ENCODE measurements around the gene RRP36. TPM values are rescaled to one million over a fixed set of nuclear protein-coding genes. Genes with fewer than 3 reads are reported as not detected.
"Not testable (repeated sequence)": the region's sequence is repeated elsewhere in the genome, so short reads cannot be mapped to it uniquely, and the experiment has no call there.

RRP36 gene
- total RNA-seq, 2 donors from 2014 or later: 29.0 to 40.6 TPM

DNA sequence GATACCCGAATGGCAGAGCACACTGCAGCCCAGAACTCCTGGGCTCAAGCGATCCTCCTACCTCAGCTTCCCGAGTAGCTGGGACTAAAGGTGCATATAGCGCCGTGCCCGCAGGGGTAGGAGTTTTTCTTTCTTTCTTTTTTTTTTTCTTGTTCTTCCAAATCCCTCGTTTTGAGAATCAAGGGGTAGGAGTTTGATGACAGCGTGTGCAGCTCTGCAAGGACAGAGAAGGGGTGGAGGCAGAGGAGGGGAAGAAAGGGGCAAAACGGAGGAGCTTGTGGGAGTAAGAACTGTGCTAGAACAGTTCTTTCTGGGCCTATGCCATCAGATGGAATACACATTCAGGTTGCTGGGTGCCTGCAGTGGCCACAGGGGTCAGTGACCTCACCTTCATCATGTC, 15.3 kb downstream of the RRP36 start:
- no peaks in the 10 kb centered on the region for H3K9me3 ChIP-seq
- H3K27me3 ChIP-seq: no peaks in the 10 kb centered on the region
- H3K36me3 ChIP-seq: peaks cover 37% of the 10 kb centered on the region
- TF ChIP-seq, protein P1, sequence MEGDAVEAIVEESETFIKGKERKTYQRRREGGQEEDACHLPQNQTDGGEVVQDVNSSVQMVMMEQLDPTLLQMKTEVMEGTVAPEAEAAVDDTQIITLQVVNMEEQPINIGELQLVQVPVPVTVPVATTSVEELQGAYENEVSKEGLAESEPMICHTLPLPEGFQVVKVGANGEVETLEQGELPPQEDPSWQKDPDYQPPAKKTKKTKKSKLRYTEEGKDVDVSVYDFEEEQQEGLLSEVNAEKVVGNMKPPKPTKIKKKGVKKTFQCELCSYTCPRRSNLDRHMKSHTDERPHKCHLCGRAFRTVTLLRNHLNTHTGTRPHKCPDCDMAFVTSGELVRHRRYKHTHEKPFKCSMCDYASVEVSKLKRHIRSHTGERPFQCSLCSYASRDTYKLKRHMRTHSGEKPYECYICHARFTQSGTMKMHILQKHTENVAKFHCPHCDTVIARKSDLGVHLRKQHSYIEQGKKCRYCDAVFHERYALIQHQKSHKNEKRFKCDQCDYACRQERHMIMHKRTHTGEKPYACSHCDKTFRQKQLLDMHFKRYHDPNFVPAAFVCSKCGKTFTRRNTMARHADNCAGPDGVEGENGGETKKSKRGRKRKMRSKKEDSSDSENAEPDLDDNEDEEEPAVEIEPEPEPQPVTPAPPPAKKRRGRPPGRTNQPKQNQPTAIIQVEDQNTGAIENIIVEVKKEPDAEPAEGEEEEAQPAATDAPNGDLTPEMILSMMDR (IDR thresholded peaks at IDR 0.05): no peak
- H3K27ac ChIP-seq: no peak overlapping the region
- H3K4me1 ChIP-seq: peaks cover 0 to 17% of the 10 kb centered on the region in 2 donors
- H3K4me3 ChIP-seq: no peak overlapping the region
- DNase-seq (ENCODE audit: low spot score): no peak

DNA sequence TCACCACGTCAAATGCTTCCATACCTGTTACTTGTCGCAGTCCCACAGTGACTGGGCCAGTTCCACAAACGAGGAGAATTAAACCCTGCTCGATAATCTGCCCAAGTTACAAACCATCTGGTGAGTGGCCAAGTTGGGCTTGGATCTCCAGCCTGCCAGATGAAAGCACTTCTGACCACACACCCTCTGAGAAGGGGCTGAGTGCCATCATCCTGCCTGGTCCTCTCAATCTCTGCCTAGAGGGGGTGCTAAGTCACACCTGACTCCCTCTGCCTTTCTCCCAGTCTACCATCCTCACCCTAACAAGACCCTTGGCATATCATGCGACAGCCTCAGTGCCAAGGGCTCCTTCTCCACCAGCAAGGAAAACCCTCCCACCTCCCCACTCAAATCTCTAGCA, 15.8 kb downstream of the RRP36 start:
- Histone ChIP-seq H3K4me1 (peaks cover 0 to 17% of the 10 kb centered on the region in 2 donors), H3K9me3 (no peaks in the 10 kb centered on the region), H3K36me3 (peaks cover 37% of the 10 kb centered on the region), H3K27me3 (no peaks in the 10 kb centered on the region), H3K4me3 (no peak overlapping the region), H3K27ac (peak overlapping the region in 1 of 2 donors; percentile 39)
- TF ChIP-seq, protein P1 (IDR thresholded peaks at IDR 0.05): no peak
- DNase-seq (ENCODE audit: low spot score): no peak

DNA sequence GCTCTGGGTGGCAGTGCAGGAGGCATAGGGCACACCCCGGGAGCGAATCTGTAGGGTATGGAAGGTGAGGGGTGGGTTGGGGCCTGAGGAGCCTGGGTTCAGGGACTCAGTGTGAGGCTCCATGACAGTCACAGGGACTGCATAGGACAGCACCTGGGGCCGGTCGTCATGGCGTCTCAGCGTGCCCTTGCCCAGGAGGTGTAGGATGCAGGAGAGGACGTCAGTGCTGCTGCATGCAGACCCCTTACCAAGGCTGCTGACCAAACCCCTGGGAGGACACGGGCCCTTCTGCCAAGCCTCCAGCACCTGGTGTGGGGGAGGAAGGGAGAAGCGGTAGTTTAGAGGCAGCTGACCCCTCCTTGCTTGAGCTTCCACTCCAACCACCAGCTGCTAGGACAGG, 16.3 kb downstream of the RRP36 start:
- Histone ChIP-seq H3K36me3 (peaks cover 33% of the 10 kb centered on the region), H3K27ac (peak overlapping the region in 1 of 2 donors; percentile 39), H3K4me1 (peaks cover 0 to 17% of the 10 kb centered on the region in 2 donors), H3K9me3 (no peaks in the 10 kb centered on the region), H3K27me3 (no peaks in the 10 kb centered on the region), H3K4me3 (no peak overlapping the region)
- DNase-seq (ENCODE audit: low spot score): no peak
- TF ChIP-seq, protein P1 (IDR thresholded peaks at IDR 0.05): no peak

DNA sequence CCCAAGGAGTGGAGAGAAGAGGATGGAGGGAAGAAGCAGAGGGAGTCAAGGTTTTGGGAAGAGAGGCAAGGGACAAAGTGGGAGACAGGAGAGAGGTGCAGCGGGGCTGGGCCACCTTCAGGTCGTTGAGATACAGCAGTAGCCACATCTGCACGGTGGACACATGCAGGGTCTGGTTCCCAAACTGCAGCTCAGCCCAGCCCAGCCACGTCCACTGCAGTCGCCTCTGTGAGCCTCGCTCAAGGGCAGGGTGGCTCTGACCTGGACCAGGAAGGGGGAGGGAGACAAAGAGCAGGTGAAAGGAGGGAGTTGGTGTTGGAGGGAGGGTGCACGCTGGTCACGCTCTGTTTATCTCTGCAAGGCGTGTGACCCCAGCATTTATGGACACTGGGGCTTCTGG, 17.3 kb downstream of the RRP36 start:
- H3K27ac ChIP-seq: no peak overlapping the region

DNA sequence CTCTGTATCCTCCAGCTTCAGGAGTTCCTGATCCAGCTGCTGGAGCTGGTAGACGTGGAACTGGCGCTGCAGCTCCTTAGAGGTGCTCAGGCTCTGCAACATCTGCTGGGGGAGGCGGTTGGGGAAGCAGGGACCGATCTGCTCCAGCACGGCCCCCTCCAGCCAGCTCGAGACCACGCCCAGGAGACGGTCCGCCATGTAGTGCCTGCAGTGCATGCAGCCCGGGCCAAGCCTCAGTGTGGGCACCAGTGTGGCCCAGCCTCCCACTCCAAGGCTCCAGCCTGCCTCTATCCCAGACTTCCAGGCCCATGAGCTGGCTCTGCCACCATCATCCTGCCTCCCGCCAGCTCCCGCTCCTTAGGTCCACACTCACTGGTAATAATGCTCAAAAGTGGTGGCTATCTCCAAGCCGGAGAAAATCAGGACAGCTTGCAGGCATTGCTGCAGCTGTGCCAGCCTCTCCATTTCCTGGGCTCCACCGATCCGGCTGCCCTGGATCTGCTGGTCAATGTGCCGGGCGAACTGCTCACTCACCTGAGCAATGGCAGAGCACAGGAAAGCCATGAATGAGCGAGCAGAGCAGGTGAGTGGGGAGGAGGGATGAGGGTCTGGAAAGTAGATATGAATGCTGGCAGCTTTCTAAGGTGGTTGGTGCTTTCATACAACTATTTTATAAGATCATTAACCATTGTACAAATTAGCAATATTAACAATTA, 19.3 kb downstream of the RRP36 start:
- Histone ChIP-seq H3K4me3 (no peak overlapping the region), H3K4me1 (peaks cover 0 to 12% of the 10 kb centered on the region in 2 donors), H3K27ac (no peak overlapping the region), H3K36me3 (peaks cover 51% of the 10 kb centered on the region), H3K9me3 (no peaks in the 10 kb centered on the region), H3K27me3 (no peaks in the 10 kb centered on the region)
- DNase-seq (ENCODE audit: low spot score): no peak
- TF ChIP-seq, protein P1 (IDR thresholded peaks at IDR 0.05): no peak

More for the DNA sequence above, 17.3 kb downstream of the RRP36 start:
- TF ChIP-seq, protein P1 (IDR thresholded peaks at IDR 0.05): no peak
- Histone ChIP-seq H3K4me1 (peaks cover 0 to 17% of the 10 kb centered on the region in 2 donors), H3K9me3 (no peaks in the 10 kb centered on the region), H3K36me3 (peaks cover 38% of the 10 kb centered on the region), H3K27me3 (no peaks in the 10 kb centered on the region), H3K4me3 (no peak overlapping the region)
- DNase-seq (ENCODE audit: low spot score): no peak

DNA sequence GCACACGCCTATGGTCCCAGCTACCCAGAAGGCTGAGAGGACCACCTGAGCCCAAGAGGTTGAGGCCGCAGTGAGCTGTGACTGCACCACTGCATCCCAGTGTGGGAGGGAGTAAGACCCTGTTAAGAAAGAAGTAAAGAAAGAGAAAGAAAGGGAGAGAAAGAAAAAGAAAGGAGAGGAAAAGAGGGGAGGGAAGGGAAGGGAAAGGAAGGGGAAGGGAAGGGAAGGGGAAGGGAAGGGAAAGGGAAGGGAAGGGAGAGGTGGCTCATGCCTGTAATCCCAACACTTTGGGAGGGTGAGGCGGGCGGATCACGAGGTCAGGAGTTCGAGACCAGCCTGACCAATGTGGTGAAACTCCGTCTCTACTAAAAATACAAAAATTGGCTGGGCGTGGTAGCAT, 20.1 kb downstream of the RRP36 start:
- not testable (repeated sequence) for H3K4me1 ChIP-seq; H3K27ac ChIP-seq; H3K4me3 ChIP-seq; H3K27me3 ChIP-seq; DNase-seq (ENCODE audit: low spot score); H3K9me3 ChIP-seq
- peaks cover 55% of the 10 kb centered on the region for H3K36me3 ChIP-seq

All from right atrium auricular region (tissue), 2 donors.